Measurements from ENCODE around the gene REEP6.
A peak's percentile ranks its signal among the peaks of the same experiment; 100 is the strongest.

REEP6 gene

DNA sequence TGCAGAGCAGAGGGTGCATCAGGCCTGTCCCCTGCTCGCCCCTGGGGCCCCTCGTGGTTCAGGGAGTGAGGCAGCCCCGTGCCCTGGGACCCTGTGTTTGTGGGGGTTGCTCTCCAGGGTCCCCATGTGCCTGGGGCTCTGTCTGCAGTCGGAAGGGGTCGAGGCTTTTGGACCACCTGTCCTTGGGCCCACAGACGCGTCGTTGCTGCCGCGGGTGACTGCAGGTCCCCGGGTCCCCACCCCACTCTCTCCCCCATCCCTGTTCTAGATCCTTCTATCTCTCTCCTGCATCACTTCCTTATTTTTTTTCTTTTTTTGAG, 2.7 kb upstream of the REEP6 start:
- DNase-seq, result no peak

DNA sequence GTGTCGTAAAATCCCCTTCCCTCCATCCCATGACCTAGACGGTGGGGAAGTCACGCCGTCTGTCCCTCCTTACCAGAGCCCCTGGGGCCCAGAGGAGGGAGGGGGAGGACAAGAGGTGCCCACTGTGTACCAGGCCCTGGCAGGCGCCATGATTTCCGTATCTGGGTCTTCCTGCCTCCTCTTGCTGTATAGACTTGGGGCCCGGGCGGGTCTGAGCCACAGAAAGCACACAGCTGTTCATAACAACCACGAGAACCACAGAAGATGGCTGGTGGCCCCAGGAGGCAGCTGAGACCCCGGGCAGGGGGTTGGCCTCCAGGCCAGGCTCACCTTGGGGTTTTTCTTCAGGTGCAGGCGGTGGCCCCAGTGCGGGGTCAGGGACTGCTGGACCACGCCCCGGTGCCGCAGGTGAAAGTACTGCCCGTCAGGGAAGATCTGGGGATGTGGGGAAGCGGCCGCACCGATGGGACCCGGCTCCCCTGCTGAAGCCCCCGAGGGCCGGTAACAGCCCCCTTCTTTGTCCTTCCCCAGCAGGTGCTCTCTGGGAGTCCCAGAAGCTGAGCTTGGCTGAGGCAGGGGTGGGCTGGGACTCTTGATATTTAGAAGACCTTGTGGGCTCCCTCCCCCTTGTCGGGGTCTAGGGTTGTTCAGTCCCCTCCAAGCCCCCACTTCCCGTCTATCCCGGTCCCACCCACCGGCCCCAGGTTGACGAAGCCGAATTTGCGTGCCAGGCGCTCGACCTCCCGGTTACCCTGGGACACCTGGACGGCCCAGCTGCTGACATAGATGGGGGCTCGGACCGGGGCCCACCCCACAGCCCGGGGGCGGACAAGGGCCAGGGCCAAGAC, 1.3 kb upstream of the REEP6 start:
- H3K9me3 ChIP-seq (replicated peaks; ENCODE audit: insufficient read depth, low read length), result no peaks in the 10 kb centered on the region
- H4K20me1 ChIP-seq (ENCODE audit: insufficient read depth, low read length), result no peaks in the 10 kb centered on the region
- H3F3A ChIP-seq (ENCODE audit: insufficient read depth, low read length), result no peaks in the 10 kb centered on the region
- DNase-seq, result no peak
- no peaks in the 10 kb centered on the region for H3K36me3 ChIP-seq (replicated peaks; ENCODE audit: insufficient read depth, low read length)
- peak overlapping the region; percentile 88 for H2AFZ ChIP-seq (ENCODE audit: low read length)
- peak overlapping the region; percentile 72 for H3K4me3 ChIP-seq (ENCODE audit: low read length)
- H3K9ac ChIP-seq (ENCODE audit: low read length), result peak overlapping the region; percentile 60
- peaks cover 10% of the 10 kb centered on the region for H3K4me1 ChIP-seq (ENCODE audit: low read length)
- no peaks in the 10 kb centered on the region for H3K9me2 ChIP-seq (replicated peaks; ENCODE audit: insufficient read depth, low read length)
- no peaks in the 10 kb centered on the region for H3K79me2 ChIP-seq (ENCODE audit: low read length)
- H3K27me3 ChIP-seq (replicated peaks; ENCODE audit: insufficient read depth, low read length), result peaks cover 79% of the 10 kb centered on the region
- peak overlapping the region; percentile 99 for H3K4me2 ChIP-seq (ENCODE audit: low read depth, low read length)
- TF ChIP-seq EZH2phosphoT487 (IDR thresholded peaks at IDR 0.05; ENCODE audit: low read length) (no peak), EZH2 (optimal IDR thresholded peaks at IDR 0.05; ENCODE audit: low read depth, low read length) (no peak)
- TF ChIP-seq, protein P1, sequence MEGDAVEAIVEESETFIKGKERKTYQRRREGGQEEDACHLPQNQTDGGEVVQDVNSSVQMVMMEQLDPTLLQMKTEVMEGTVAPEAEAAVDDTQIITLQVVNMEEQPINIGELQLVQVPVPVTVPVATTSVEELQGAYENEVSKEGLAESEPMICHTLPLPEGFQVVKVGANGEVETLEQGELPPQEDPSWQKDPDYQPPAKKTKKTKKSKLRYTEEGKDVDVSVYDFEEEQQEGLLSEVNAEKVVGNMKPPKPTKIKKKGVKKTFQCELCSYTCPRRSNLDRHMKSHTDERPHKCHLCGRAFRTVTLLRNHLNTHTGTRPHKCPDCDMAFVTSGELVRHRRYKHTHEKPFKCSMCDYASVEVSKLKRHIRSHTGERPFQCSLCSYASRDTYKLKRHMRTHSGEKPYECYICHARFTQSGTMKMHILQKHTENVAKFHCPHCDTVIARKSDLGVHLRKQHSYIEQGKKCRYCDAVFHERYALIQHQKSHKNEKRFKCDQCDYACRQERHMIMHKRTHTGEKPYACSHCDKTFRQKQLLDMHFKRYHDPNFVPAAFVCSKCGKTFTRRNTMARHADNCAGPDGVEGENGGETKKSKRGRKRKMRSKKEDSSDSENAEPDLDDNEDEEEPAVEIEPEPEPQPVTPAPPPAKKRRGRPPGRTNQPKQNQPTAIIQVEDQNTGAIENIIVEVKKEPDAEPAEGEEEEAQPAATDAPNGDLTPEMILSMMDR (IDR thresholded peaks at IDR 0.05; ENCODE audit: low read length), result no peak
- no peak overlapping the region for H3K27ac ChIP-seq (ENCODE audit: low read length)

More for the DNA sequence above, 2.7 kb upstream of the REEP6 start:
- peaks cover 73% of the 10 kb centered on the region for H3K27me3 ChIP-seq (replicated peaks; ENCODE audit: insufficient read depth, low read length)
- H3K79me2 ChIP-seq (ENCODE audit: low read length), result no peaks in the 10 kb centered on the region
- H3K4me3 ChIP-seq (ENCODE audit: low read length), result no peak overlapping the region
- no peak overlapping the region for H3K4me2 ChIP-seq (ENCODE audit: low read depth, low read length)
- H3K27ac ChIP-seq (ENCODE audit: low read length), result no peak overlapping the region
- no peaks in the 10 kb centered on the region for H3K36me3 ChIP-seq (replicated peaks; ENCODE audit: insufficient read depth, low read length)
- peaks cover 10% of the 10 kb centered on the region for H3K4me1 ChIP-seq (ENCODE audit: low read length)
- no peaks in the 10 kb centered on the region for H3K9me2 ChIP-seq (replicated peaks; ENCODE audit: insufficient read depth, low read length)
- TF ChIP-seq EZH2phosphoT487 (IDR thresholded peaks at IDR 0.05; ENCODE audit: low read length), result no peak
- TF ChIP-seq, protein P1 (IDR thresholded peaks at IDR 0.05; ENCODE audit: low read length), result no peak
- TF ChIP-seq EZH2 (optimal IDR thresholded peaks at IDR 0.05; ENCODE audit: low read depth, low read length), result no peak
- H4K20me1 ChIP-seq (ENCODE audit: insufficient read depth, low read length), result no peaks in the 10 kb centered on the region
- no peak overlapping the region for H2AFZ ChIP-seq (ENCODE audit: low read length)
- H3F3A ChIP-seq (ENCODE audit: insufficient read depth, low read length), result no peaks in the 10 kb centered on the region
- H3K9me3 ChIP-seq (replicated peaks; ENCODE audit: insufficient read depth, low read length), result no peaks in the 10 kb centered on the region
- H3K9ac ChIP-seq (ENCODE audit: low read length), result no peak overlapping the region

GRCh38 chr19:1490311-1491113, 469 bp upstream of the REEP6 start, which contains the start of gene PCSK4:
TSS of gene PCSK4 (minus strand) at chr19:1490350. CDS start at chr19:1490346, 4 bp downstream.
- Histone ChIP-seq H3K79me2 (ENCODE audit: low read length) (no peaks in the 10 kb centered on the region), H3F3A (ENCODE audit: insufficient read depth, low read length) (no peaks in the 10 kb centered on the region), H3K4me3 (ENCODE audit: low read length) (peak within 1 kb of the TSS; percentile 72), H3K27ac (ENCODE audit: low read length) (peak within 1 kb of the TSS; percentile 51; the same call in 1 of the 2 replicates), H2AFZ (ENCODE audit: low read length) (peak within 1 kb of the TSS; percentile 88), H3K9me3 (replicated peaks; ENCODE audit: insufficient read depth, low read length) (no peaks in the 10 kb centered on the region), H3K9me2 (replicated peaks; ENCODE audit: insufficient read depth, low read length) (no peaks in the 10 kb centered on the region), H3K4me1 (ENCODE audit: low read length) (peaks cover 10% of the 10 kb centered on the region), H3K27me3 (replicated peaks; ENCODE audit: insufficient read depth, low read length) (peaks cover 81% of the 10 kb centered on the region), H4K20me1 (ENCODE audit: insufficient read depth, low read length) (no peaks in the 10 kb centered on the region), H3K9ac (ENCODE audit: low read length) (peak within 1 kb of the TSS; percentile 60), H3K36me3 (replicated peaks; ENCODE audit: insufficient read depth, low read length) (no peaks in the 10 kb centered on the region), H3K4me2 (ENCODE audit: low read depth, low read length) (peak within 1 kb of the TSS; percentile 99)
- peak; percentile 98 for DNase-seq
- TF ChIP-seq EZH2phosphoT487 (IDR thresholded peaks at IDR 0.05; ENCODE audit: low read length) (no peak), EZH2 (optimal IDR thresholded peaks at IDR 0.05; ENCODE audit: low read depth, low read length) (no peak)
- TF ChIP-seq, protein P1 (IDR thresholded peaks at IDR 0.05; ENCODE audit: low read length), result no peak

All from MM.1S (cell line).